Left cardiac atrium (tissue), 4 donors: ENCODE results near the gene PDZD7. TPM values are rescaled to one million over a fixed set of nuclear protein-coding genes. Genes with fewer than 3 reads are reported as not detected.

Experiments used
- ATAC-seq, 2 donors: fragments of 200-7000 bp; cut with Tn5 transposase; one replicate each; pipeline ENCODE4 v1.9.1; 2020; ENCODE audit warnings: mild to moderate bottlenecking in 2 of 2, moderate library complexity in 2 of 2
- DNase-seq: peaks from one replicate; pipeline ENCODE4 v3.0.0-alpha.2; 2020
- intact Hi-C, 2 donors: fragments of 100-400 bp; cut with DNase I; formaldehyde crosslinking; loops; one replicate each; pipeline versions ENCODE4 v1.14.1 to v1.15.1; 2022 to 2023
- total RNA-seq, 2 donors: library from RNA; stranded (reverse); fragmentation: NEBNext Ultra II Directional; extraction: Animal tissue kit (Norgen Biotek cat#: 25700); gene quantifications; one replicate each; pipeline ENCODE4 v1.2.1, GENCODE V29; 2021
- donor health status: DM: no; HTN: yes; CAD: no.
- donor health status: DM: no; HTN: yes; CAD: no; lungs with severe emphysema.
- donor health status: DM: yes; HTN: yes; CAD: no.
- donor health status: Dilated cardiomyopathy.

Gene PDZD7
- total RNA-seq, 2 donors from 2014 or later, result 0.44 to 0.50 TPM

GRCh38 chr10:101027106-101027720, 3.7 kb downstream of the PDZD7 start:
- DNase-seq (no peak), ATAC-seq (no peak)
- intact Hi-C loops, result no loop called here

GRCh38 chr10:101022967-101023705, 7.8 kb downstream of the PDZD7 start:
- DNase-seq (no peak), ATAC-seq (no peak)
- intact Hi-C loops, result no loop called here

GRCh38 chr10:101021692-101022251, 9.2 kb downstream of the PDZD7 start:
- no peak for DNase-seq
- no peak for ATAC-seq
- intact Hi-C loops, result no loop called here

DNA sequence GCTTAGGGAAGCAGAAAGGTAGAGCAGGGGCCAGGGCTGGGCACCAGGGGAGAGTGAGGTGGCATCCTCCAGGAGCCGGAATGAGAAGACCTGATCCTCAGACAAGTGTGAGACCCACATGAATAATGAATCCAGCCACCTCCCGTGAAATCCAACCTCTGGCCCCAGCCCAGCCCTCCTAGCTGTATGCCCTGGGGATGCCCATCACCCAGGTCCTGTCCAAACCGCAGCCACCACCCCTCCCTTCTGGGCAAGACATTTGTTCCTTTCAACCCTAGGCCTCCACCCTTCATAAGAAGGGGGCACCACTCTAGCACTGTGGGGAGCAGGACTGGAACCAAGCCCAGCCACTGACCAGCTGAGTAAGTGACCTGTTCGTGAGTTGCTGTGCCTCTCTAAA, 9.7 kb downstream of the PDZD7 start:
- intact Hi-C loops, result no loop called here
- DNase-seq (no peak), ATAC-seq (no peak)

DNA sequence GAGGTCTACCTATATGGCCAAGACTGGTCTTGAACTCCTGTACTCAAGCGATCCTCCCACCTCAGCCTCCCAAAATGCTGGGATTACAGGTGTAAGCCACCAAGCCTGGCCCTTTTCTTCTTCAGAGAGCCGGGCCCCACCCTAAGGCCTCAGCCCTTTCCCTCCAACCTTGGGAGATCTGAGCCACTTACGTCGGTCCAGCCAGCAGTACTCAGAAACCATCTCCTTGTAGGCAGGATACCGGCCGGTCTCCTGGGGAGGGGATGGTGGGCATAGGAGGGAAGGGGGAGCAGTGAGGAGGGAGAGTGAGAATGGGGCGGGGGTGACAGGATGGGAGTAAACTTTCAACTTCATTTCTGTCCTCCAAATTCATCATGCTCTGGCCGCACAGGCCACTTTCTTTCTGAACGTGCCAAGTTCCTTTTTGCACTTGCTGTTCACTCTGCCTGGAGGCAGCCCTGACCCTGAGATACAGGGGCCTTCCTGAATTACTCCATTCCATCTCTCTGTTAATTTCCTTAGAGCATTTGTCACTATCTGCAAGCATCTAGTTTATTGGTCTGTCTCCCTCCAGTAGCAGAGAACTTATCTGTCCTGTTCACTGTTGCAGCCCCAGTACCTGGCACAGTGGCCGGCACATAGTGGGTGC, 10.4 kb downstream of the PDZD7 start:
- no peak for ATAC-seq
- intact Hi-C loops, result no loop called here
- DNase-seq, result no peak

DNA sequence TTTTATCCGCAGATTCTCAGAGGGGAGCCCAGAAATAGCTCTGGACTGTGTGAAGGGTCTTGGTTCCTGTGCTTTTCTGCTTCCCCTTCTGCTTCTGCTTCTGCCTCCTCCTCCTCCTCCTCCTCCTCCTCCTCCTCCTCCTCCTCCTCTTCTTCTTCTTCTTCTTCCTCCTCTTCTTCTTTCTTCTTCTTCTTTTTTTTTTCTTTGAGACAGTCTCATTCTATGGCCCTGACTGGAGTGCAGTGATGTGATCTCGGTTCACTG, 11.6 kb downstream of the PDZD7 start:
- DNase-seq (no peak), ATAC-seq (no peak)
- intact Hi-C loops, result no loop called here

DNA sequence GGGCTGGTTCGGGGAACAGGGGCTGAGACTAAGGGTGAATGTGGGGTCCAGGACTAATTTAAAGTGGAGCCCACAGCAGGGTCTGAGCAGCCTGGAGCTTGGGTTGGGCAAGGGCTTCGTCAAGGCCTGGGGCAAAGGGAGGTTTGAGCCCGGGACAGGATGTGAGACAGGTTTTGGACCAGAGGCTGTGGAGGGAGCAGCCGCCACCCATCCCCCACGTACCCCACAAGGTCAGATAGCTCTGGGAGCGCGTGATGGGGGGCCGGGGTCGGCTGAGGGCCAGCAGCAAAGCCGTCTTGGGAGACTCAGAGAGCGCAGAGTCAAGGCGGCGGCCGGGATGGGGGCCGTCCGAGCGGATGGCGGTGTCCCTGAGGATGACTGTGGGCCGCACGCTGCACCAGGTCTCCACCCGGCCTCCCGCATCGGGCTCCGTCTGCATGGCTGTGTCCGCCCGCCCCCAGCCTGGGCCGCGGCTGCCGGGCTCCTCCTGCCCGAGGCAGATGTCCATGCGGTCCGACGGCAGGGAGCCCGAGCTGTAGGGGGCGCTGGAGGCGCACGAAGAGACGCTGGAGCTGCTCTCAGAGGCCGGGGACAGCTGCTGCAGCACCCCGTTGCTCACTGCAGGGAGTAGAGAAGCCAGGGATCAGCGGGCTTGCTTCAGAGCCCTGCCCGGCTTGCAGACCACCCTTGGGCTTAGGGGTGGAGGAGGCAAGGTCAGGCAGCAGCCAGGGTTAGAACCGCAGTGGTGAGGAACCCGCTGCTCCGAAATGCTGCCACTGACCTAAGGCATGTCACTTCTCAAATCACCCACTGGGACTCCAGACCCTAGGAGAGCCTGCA, 12.1 kb downstream of the PDZD7 start:
- DNase-seq (peak; percentile 88), ATAC-seq (peak; percentile 70 to 84)
- intact Hi-C loops, result no loop called here

GRCh38 chr10:101018118-101018599, 12.8 kb downstream of the PDZD7 start:
- intact Hi-C loops, result no loop called here
- ATAC-seq (peak in 1 of 2 donors; percentile 6), DNase-seq (no peak)

DNA sequence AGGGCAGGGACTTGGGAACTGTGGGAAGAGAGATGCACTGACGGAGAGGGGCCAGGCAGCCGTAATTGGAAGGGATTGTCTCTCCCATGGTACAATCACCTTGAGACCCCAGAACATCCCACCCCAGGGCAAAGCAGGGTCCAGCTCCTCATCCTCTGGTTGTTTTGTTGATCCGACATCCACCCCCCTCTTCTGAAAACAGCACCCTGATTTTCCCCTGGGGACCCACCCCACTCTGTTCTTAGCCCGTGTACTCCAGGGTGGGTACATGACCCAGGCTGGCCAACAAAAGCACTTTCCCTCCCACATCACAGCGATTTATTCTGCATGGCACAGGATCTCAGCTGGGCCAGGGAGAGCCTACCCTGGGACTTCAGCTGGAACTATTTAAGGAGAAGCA, 14.1 kb downstream of the PDZD7 start:
- intact Hi-C loops, result no loop called here
- DNase-seq (no peak), ATAC-seq (no peak)

GRCh38 chr10:101015582-101015973, 15.4 kb downstream of the PDZD7 start:
- intact Hi-C loops, result no loop called here
- ATAC-seq (no peak), DNase-seq (no peak)

- no peak for ATAC-seq
- intact Hi-C loops, result loop anchor here in 1 of 2 donors (1.0 kb wide), 1 partner anchor 21 kb away; no protein-coding TSS in a partner anchor
- no peak for DNase-seq
Observed at GRCh38 chr10:101014966-101015581, 15.9 kb downstream of the PDZD7 start.

DNA sequence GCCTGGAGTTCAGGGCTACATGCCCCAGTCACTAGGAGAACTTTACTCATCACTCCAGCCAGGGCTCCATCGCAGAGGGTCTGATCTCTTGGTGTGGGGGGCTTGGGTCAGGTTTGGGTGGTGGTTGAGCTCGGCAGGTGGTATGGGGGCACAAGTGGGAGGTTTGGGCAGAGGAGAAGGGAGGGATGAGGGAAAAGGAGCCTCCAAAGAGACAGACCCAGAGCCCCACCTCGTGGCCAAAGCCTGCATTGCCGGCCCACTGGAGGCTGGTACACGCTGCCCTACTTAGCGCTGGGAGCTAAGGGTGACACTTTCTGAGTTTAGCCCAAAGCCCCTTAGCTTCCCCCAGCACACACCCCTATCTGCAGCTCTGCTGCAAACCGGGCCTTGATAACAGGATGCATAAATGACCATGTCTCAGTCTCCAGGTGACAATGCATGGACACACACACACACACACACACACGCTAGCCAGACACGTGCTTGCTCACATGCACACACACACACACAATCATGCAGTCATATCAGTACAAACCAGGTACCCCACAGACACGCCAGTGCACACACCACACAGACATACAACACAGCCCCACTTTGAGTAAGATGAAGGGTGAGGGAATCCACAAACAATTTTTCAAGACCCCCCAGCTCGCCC, 16.6 kb downstream of the PDZD7 start:
- DNase-seq (peak; percentile 86), ATAC-seq (peak; percentile 67 to 76)
- intact Hi-C loops, result loop anchor here in 1 of 2 donors (1.0 kb wide), 1 partner anchor 20 kb away; no protein-coding TSS in a partner anchor

GRCh38 chr10:101013365-101013825, 17.5 kb downstream of the PDZD7 start:
- ATAC-seq (no peak), DNase-seq (no peak)
- intact Hi-C loops, result loop anchor here in 1 of 2 donors (1.0 to 2.0 kb wide), 2 partner anchors 16 to 45 kb away; partner anchors contain the start of gene SEMA4G

GRCh38 chr10:101012525-101013364, 18.2 kb downstream of the PDZD7 start:
- intact Hi-C loops, result loop anchor here in 1 of 2 donors (1.0 to 2.0 kb wide), 2 partner anchors 15 to 44 kb away; partner anchors contain the start of gene SEMA4G
- ATAC-seq (peak; percentile 87 to 88), DNase-seq (peak; percentile 91)

- intact Hi-C loops, result loop anchor here in 1 of 2 donors (2.0 kb wide), 1 partner anchor 43 kb away; the partner anchor contains the start of gene SEMA4G
- DNase-seq, result peak; percentile 29
- no peak for ATAC-seq
Observed at GRCh38 chr10:101011517-101012423, 19.2 kb downstream of the PDZD7 start.

DNA sequence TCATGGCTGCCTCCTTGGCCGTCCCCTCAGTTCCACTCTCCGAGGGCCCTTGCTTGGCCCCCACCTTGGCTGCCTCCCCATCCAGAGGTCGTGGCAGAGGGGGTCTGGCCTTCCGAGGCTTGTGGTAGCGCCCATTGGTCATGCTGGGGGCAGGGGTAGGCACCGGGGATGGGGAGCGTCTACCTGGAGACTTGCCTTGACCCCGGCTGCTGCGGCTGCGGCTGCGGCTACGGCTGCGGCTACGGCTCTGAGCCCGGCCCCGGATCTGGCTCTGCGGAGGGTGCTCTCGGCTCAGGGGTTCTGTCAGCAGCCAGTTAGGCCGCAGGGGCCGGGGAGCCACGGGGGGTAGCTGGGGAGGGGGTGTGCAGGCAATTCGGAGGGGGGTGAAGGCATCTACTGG, 20.6 kb downstream of the PDZD7 start:
- DNase-seq (no peak), ATAC-seq (no peak)
- intact Hi-C loops, result no loop called here
